Gastroesophageal sphincter (tissue), 3 donors: ENCODE results near the gene ACTRT3.

Source experiments
- CTCF ChIP-seq, 4 experiments: fragments of 200-600 bp in 2 of 4; fragments of 450-650 bp in 2 of 4; sonication (generic) in 1 of 4; IDR thresholded peaks; one replicate each; pipeline ENCODE4 v1.5.1; 2017 to 2019; ENCODE audit warnings: antibody characterized with exemption in 4 of 4, mild to moderate bottlenecking in 2 of 4, moderate library complexity in 2 of 4
- EP300 ChIP-seq: sonication (generic); formaldehyde crosslinking; IDR thresholded peaks from one replicate; pipeline ENCODE4 v1.6.1; 2017; ENCODE audit warnings: antibody characterized with exemption, mild to moderate bottlenecking
- POLR2A ChIP-seq, 2 donors: fragments of 450-650 bp; IDR thresholded peaks; one replicate each; pipeline ENCODE4 v1.6.1; 2017; ENCODE audit warnings: antibody characterized with exemption in 2 of 2, mild to moderate bottlenecking in 2 of 2, moderate library complexity in 1 of 2
- POLR2AphosphoS5 ChIP-seq: sonication (generic); formaldehyde crosslinking; IDR thresholded peaks from one replicate; pipeline ENCODE4 v1.6.1; 2017; ENCODE audit warnings: antibody characterized with exemption

- TF ChIP-seq EP300 (no peak), CTCF (IDR thresholded peaks at IDR 0.05) (peak in 1 of 4 experiments; percentile 29), POLR2A (IDR thresholded peaks at IDR 0.05) (no peak), POLR2AphosphoS5 (no peak)
Observed at GRCh38 chr3:169812332-169813235, 43.2 kb upstream of the ACTRT3 start, which contains the start of the genes LRRC34 and LRRIQ4.
